Common myeloid progenitor, CD34-positive (primary cell): ENCODE data around the gene PLEKHM3.
"Not testable (repeated sequence)": the region's sequence is repeated elsewhere in the genome, so short reads cannot be mapped to it uniquely, and the experiment has no call there.

ENCODE experiments used
- CTCF ChIA-PET: fragments of 350-600 bp; sonication (Branson Sonifier 250); formaldehyde crosslinking; loops from one replicate; lab custom pipeline; 2021; ENCODE audit warnings: antibody characterized with exemption; lab: Charles Lee
- POLR2A ChIA-PET: fragments of 350-600 bp; sonication (Branson Sonifier 250); formaldehyde crosslinking; loops from one replicate; lab custom pipeline; 2021; ENCODE audit warnings: antibody characterized with exemption; lab: Charles Lee
- DNase-seq, 3 donors: peaks; one replicate each; pipeline versions ENCODE4 v3.0.0 to v3.0.0-alpha.2; 2013
- H3K27ac ChIP-seq, 2 experiments: 1 replicate in 1 of 2; 2 replicates in 1 of 2; pipeline ENCODE4 v1.7.0; 2013; ENCODE audit warnings: inconsistent platforms in 2 of 2, low read length in 2 of 2, mild to moderate bottlenecking in 2 of 2, low read depth in 1 of 2, moderate library complexity in 1 of 2; ENCODE audit not compliant: severe bottlenecking in 2 of 2, insufficient read depth in 1 of 2, poor library complexity in 1 of 2
- H3K27me3 ChIP-seq, 5 experiments: replicated peaks in 2 of 5; 1 replicate in 3 of 5; 2 replicates in 2 of 5; pipeline versions ENCODE4 v1.6.1 to v1.7.0; 2013; ENCODE audit warnings: low read length in 4 of 5, mild to moderate bottlenecking in 2 of 5, moderate library complexity in 2 of 5, inconsistent platforms in 1 of 5; ENCODE audit not compliant: insufficient read depth in 5 of 5, control insufficient read depth in 4 of 5
- H3K36me3 ChIP-seq, 4 experiments: 1 replicate in 2 of 4; 2 replicates in 2 of 4; pipeline versions ENCODE4 v1.6.1 to v1.7.0; 2013; ENCODE audit warnings: low read length in 3 of 4, control low read depth in 1 of 4, mild to moderate bottlenecking in 1 of 4; ENCODE audit not compliant: control insufficient read depth in 4 of 4, insufficient read depth in 4 of 4
- H3K4me1 ChIP-seq, 4 experiments: 1 replicate in 3 of 4; 2 replicates in 1 of 4; pipeline versions ENCODE4 v1.6.1 to v1.7.1; 2013; ENCODE audit warnings: low read length in 3 of 4, mild to moderate bottlenecking in 3 of 4, control low read depth in 1 of 4, inconsistent platforms in 1 of 4, moderate library complexity in 1 of 4; ENCODE audit not compliant: control insufficient read depth in 4 of 4, insufficient read depth in 4 of 4; ENCODE audit errors: control extremely low read depth in 1 of 4
- H3K4me3 ChIP-seq, 7 experiments: 1 replicate in 4 of 7; 2 replicates in 3 of 7; pipeline versions ENCODE4 v1.5.1 to v1.7.0; 2013; ENCODE audit warnings: mild to moderate bottlenecking in 7 of 7, low read length in 6 of 7, moderate library complexity in 6 of 7, inconsistent platforms in 2 of 7, low read depth in 2 of 7, control low read depth in 1 of 7; ENCODE audit not compliant: insufficient read depth in 4 of 7, control insufficient read depth in 1 of 7; ENCODE audit errors: extremely low read depth in 1 of 7
- H3K9me3 ChIP-seq, 5 experiments: 1 replicate in 4 of 5; 2 replicates in 1 of 5; pipeline versions ENCODE4 v1.6.1 to v1.7.1; 2013; ENCODE audit warnings: low read length in 4 of 5, mild to moderate bottlenecking in 2 of 5, inconsistent platforms in 1 of 5, low read depth in 1 of 5, moderate library complexity in 1 of 5; ENCODE audit not compliant: control insufficient read depth in 4 of 5, insufficient read depth in 2 of 5; ENCODE audit errors: control extremely low read depth in 1 of 5
- WGBS: methylation state at CpG from one replicate; pipeline ENCODE4 v1.1.5; 2013; ENCODE audit not compliant: insufficient coverage; 5-methylcytosine and 5-hydroxymethylcytosine counted together

PLEKHM3 gene

DNA sequence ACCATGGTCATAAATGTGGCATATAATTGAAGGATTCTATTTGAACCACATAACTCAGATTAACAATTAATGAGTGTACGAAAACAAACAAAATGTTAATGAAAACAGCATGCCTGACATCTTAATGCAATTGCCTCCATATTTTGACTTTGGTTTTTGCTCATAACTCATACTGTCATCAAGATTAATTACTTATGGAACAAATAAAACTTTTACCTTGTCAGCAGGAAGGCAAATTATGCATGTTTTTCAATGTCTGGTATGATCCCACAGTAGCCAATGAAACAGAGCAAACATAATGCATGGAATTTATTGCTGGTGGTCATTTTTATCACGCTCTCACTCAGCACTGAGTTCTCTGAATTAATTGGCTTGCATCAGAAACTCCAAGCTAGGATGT is 5.1 kb downstream of the PLEKHM3 start:
- Histone ChIP-seq H3K27ac (no peak overlapping the region), H3K4me3 (no peak overlapping the region), H3K36me3 (peaks cover 0 to 3% (median 1%) of the 10 kb centered on the region in 4 experiments), H3K4me1 (peaks cover 0 to 13% (median 0%) of the 10 kb centered on the region in 4 experiments), H3K27me3 (no peaks in the 10 kb centered on the region), H3K9me3 (no peaks in the 10 kb centered on the region)
- ChIA-PET CTCF (interaction anchor here (1.2 to 1.6 kb wide), 2 partner anchors 19 to 20 kb away, joined by 3 to 6 read pairs; no protein-coding TSS in a partner anchor), POLR2A (no interaction called here)
- 100% methylated on average over 1 of the region's 2 CpGs for WGBS
- DNase-seq, result no peak

- H3K9me3 ChIP-seq, H3K4me3 ChIP-seq, H3K27me3 ChIP-seq, H3K36me3 ChIP-seq, DNase-seq, H3K27ac ChIP-seq, POLR2A ChIA-PET, CTCF ChIA-PET: not testable (repeated sequence)
- peaks cover 0 to 14% (median 2%) of the 10 kb centered on the region in 4 experiments for H3K4me1 ChIP-seq
- 100% methylated on average over 2 of the region's 5 CpGs for WGBS
Observed at GRCh38 chr2:208018124-208018712, 7.1 kb downstream of the PLEKHM3 start.

DNA sequence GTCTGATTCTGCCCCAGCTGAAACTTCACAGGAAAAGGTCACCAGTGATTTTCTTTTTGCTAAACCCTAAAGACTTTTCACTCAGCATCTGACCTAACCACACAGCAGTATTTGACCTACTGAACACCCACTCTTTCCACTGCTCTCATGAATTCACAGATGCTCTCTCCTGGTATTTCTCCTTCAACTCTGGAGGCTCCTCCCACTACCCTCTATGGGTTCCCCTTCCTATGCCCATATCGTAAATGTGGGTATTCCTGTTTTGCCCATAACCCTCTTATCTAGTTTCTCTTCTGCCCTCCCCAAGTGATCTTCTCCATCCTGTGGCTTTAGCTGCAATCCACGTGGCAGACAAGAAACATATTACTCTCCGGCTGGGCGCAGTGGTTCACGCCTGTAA is 7.6 kb downstream of the PLEKHM3 start:
- no peak for DNase-seq
- Histone ChIP-seq H3K4me3 (no peak overlapping the region), H3K27me3 (no peaks in the 10 kb centered on the region), H3K4me1 (peaks cover 0 to 15% (median 2%) of the 10 kb centered on the region in 4 experiments), H3K27ac (no peak overlapping the region), H3K9me3 (no peaks in the 10 kb centered on the region), H3K36me3 (peaks cover 0 to 3% (median 1%) of the 10 kb centered on the region in 4 experiments)
- ChIA-PET POLR2A (no interaction called here), CTCF (no interaction called here)
- WGBS, result 39% methylated on average over 5 of the region's 5 CpGs

- no peak overlapping the region for H3K4me3 ChIP-seq
- H3K4me1 ChIP-seq, result peaks cover 0 to 20% (median 6%) of the 10 kb centered on the region in 4 experiments
- H3K27me3 ChIP-seq, result no peaks in the 10 kb centered on the region
- no peak for DNase-seq
- H3K36me3 ChIP-seq, result peaks cover 0 to 3% (median under 1%) of the 10 kb centered on the region in 4 experiments
- no peak overlapping the region for H3K27ac ChIP-seq
- no peaks in the 10 kb centered on the region for H3K9me3 ChIP-seq
- CTCF ChIA-PET, result no interaction called here
- POLR2A ChIA-PET, result no interaction called here
- no CpG with 5 or more reads among the region's 2 CpGs for WGBS
Observed at GRCh38 chr2:208015475-208015874, 9.9 kb downstream of the PLEKHM3 start.

DNA sequence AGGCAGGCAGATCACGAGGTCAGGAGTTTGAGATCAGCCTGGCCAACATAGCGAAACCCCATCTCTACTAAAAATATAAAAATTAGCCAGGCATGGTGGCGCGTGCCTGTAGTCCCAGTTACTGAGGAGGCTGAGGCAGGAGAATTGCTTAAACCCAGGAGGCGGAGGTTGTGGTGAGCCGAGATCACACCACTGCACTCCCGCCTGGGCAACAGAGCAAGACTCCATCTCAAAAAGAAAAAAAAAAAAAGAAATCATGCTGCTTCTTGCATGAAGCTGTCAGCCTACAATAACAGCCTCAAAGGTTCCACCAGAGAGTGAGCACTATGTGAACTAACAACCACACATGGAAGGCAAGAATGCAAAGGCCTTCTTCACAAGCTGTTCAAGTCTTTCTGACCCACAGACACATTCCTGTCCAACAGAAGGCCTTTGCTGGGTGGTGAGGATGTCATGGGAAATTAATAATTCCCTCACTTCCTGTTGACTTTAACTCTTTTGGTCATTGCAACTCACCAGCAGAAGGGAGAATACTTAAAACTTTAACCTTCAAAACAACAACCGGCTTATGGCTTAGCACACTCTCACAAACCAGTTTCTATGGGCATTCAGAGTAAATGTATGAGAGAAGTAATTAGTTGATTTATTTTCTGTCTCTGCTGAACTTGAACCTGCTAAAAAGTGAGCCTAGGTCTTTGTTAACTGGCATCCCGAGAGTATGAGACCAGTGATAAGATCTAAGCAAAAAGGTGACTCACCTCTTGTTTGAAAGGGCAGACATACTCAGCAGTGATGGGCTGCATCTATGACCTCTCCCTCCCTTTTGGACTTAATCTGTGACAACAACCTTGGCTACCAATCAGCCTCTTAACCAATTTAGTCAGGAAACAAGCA is 11.8 kb downstream of the PLEKHM3 start:
- ChIA-PET POLR2A (no interaction called here), CTCF (interaction anchor here (0.9 to 2.3 kb wide), 3 partner anchors 9 to 132 kb away, joined by 3 to 8 read pairs (median 5); no protein-coding TSS in a partner anchor)
- H3K27ac ChIP-seq, result no peak overlapping the region
- H3K4me3 ChIP-seq, result no peak overlapping the region
- H3K27me3 ChIP-seq, result no peaks in the 10 kb centered on the region
- H3K4me1 ChIP-seq, result peaks cover 0 to 20% (median 6%) of the 10 kb centered on the region in 4 experiments
- no peaks in the 10 kb centered on the region for H3K9me3 ChIP-seq
- WGBS, result 90% methylated on average over 6 of the region's 9 CpGs
- DNase-seq, result peak; percentile 21 to 77 (median 57)
- no peaks in the 10 kb centered on the region for H3K36me3 ChIP-seq

- Histone ChIP-seq H3K27me3 (no peaks in the 10 kb centered on the region), H3K9me3 (no peaks in the 10 kb centered on the region), H3K4me1 (peaks cover 0 to 16% (median 6%) of the 10 kb centered on the region in 4 experiments), H3K27ac (no peak overlapping the region), H3K4me3 (no peak overlapping the region), H3K36me3 (no peaks in the 10 kb centered on the region)
- POLR2A ChIA-PET, result no interaction called here
- CTCF ChIA-PET, result interaction anchor here (0.9 to 2.3 kb wide), 3 partner anchors 10 to 131 kb away, joined by 3 to 8 read pairs (median 5); no protein-coding TSS in a partner anchor
- peak in 2 of 3 donors; percentile 23 to 27 for DNase-seq
Observed at GRCh38 chr2:208012449-208012848, 12.9 kb downstream of the PLEKHM3 start.

- CTCF ChIA-PET, result interaction anchor here (1.6 kb wide), 1 partner anchor 22 kb away, joined by 4 read pairs; no protein-coding TSS in a partner anchor
Observed at GRCh38 chr2:208010506-208010905, 14.8 kb downstream of the PLEKHM3 start.

More at GRCh38 chr2:208010506-208010905, 14.8 kb downstream of the PLEKHM3 start:
- POLR2A ChIA-PET, result no interaction called here
- Histone ChIP-seq H3K27ac (no peak overlapping the region), H3K27me3 (no peaks in the 10 kb centered on the region), H3K36me3 (peaks cover 0 to 4% (median 0%) of the 10 kb centered on the region in 4 experiments), H3K4me3 (no peak overlapping the region), H3K4me1 (peaks cover 0 to 16% (median 6%) of the 10 kb centered on the region in 4 experiments), H3K9me3 (no peaks in the 10 kb centered on the region)
- peak in 1 of 3 donors; percentile 10 for DNase-seq
